IMR-90 (cell line): ENCODE data around the gene SATB2. TPM values are rescaled to one million over a fixed set of nuclear protein-coding genes. Genes with fewer than 3 reads are reported as not detected.
A peak's percentile ranks its signal among the peaks of the same experiment; 100 is the strongest.

ENCODE experiments used
- ATAC-seq: fragments of 200-7000 bp; cut with Tn5 transposase; 2 replicates; pipeline ENCODE4 v1.9.1; 2020; ENCODE audit warnings: low read depth, mild to moderate bottlenecking, moderate library complexity
- BruUV-seq: library from RNA; stranded (reverse); fragments of 400-500 nt; replicated peaks from 2 replicates; lab custom pipeline; 2021; lab: Mats Ljungman, UMichigan
- CTCF ChIA-PET: fragments of 300-600 bp; formaldehyde crosslinking; extraction: SDS; loops from one replicate; lab custom pipeline; 2021; ENCODE audit warnings: antibody characterized with exemption; lab: Yijun Ruan, JAX
- POLR2A ChIA-PET: fragments of 300-600 bp; sonication (Branson Sonifier 250); formaldehyde crosslinking; loops from one replicate; lab custom pipeline; 2022; ENCODE audit warnings: antibody characterized with exemption; ENCODE audit not compliant: unreplicated experiment; lab: Charles Lee
- DNase-seq: peaks from one replicate; pipeline ENCODE4 v3.0.0; 2013
- H2AFZ ChIP-seq: replicated peaks from 2 replicates; pipeline ENCODE3; 2013; ENCODE audit warnings: low read length, mild to moderate bottlenecking; ENCODE audit not compliant: poor library complexity
- H2AK5ac ChIP-seq: 2 replicates; pipeline ENCODE4 v1.6.1; 2013; ENCODE audit warnings: low read depth, low read length, inconsistent platforms
- H2AK9ac ChIP-seq: replicated peaks from 2 replicates; pipeline ENCODE3; 2013; ENCODE audit warnings: mild to moderate bottlenecking, low read depth, low read length, moderate library complexity; ENCODE audit not compliant: poor library complexity
- H2BK120ac ChIP-seq: 2 replicates; pipeline ENCODE4 v1.6.1; 2013; ENCODE audit warnings: low read depth, low read length, inconsistent platforms
- H2BK15ac ChIP-seq: 3 replicates; pipeline ENCODE4 v1.6.1; 2013; ENCODE audit warnings: low read depth, low read length, inconsistent platforms
- H2BK20ac ChIP-seq: 2 replicates; pipeline ENCODE4 v1.6.1; 2013; ENCODE audit warnings: low read depth, mild to moderate bottlenecking, inconsistent platforms, low read length, moderate library complexity
- H2BK5ac ChIP-seq: 2 replicates; pipeline ENCODE4 v1.6.1; 2013; ENCODE audit warnings: mild to moderate bottlenecking, low read depth, low read length, inconsistent platforms; ENCODE audit not compliant: poor library complexity, severe bottlenecking
- H3K14ac ChIP-seq: replicated peaks from 2 replicates; pipeline ENCODE4 v1.6.1; 2013; ENCODE audit warnings: low read depth, low read length, inconsistent platforms
- H3K18ac ChIP-seq: 2 replicates; pipeline ENCODE4 v1.6.1; 2013; ENCODE audit warnings: low read depth, low read length, control low read depth
- H3K23ac ChIP-seq: 2 replicates; pipeline ENCODE4 v1.6.1; 2013; ENCODE audit warnings: low read depth, low read length, inconsistent platforms
- H3K27ac ChIP-seq: 2 replicates; pipeline ENCODE4 v1.5.1; 2013; ENCODE audit warnings: mild to moderate bottlenecking, control low read depth, low read length; ENCODE audit not compliant: insufficient read depth
- H3K27me3 ChIP-seq: 2 replicates; pipeline ENCODE4 v1.6.1; 2013; ENCODE audit warnings: low read length; ENCODE audit not compliant: control insufficient read depth, insufficient read depth
- H3K36me3 ChIP-seq: 2 replicates; pipeline ENCODE4 v1.6.1; 2013; ENCODE audit warnings: low read length, mixed read lengths; ENCODE audit not compliant: control insufficient read depth, insufficient read depth
- H3K4ac ChIP-seq: 2 replicates; pipeline ENCODE4 v1.6.1; 2013; ENCODE audit warnings: low read depth, low read length, inconsistent platforms
- H3K4me1 ChIP-seq: 2 replicates; pipeline ENCODE4 v1.6.1; 2013; ENCODE audit warnings: low read length, mixed read lengths; ENCODE audit not compliant: control insufficient read depth, insufficient read depth
- H3K4me2 ChIP-seq: 2 replicates; pipeline ENCODE4 v1.6.1; 2013; ENCODE audit warnings: low read depth, mild to moderate bottlenecking, control low read depth, low read length, moderate library complexity
- H3K4me3 ChIP-seq: 2 replicates; pipeline ENCODE4 v1.5.1; 2013; ENCODE audit warnings: low read depth, mild to moderate bottlenecking, control low read depth, low read length, moderate library complexity; ENCODE audit not compliant: insufficient read depth
- H3K56ac ChIP-seq: 2 replicates; pipeline ENCODE4 v1.6.1; 2013; ENCODE audit warnings: low read length, inconsistent platforms; ENCODE audit not compliant: insufficient read depth; ENCODE audit errors: extremely low read depth
- H3K79me1 ChIP-seq, 2 experiments: 2 replicates each; pipeline ENCODE4 v1.6.1; 2013; ENCODE audit warnings: low read length in 2 of 2, inconsistent platforms in 1 of 2, low read depth in 1 of 2
- H3K9ac ChIP-seq: 2 replicates; pipeline ENCODE4 v1.6.1; 2013; ENCODE audit warnings: low read depth, low read length, control low read depth
- H3K9me1 ChIP-seq: 2 replicates; pipeline ENCODE4 v1.6.1; 2013; ENCODE audit warnings: low read length, inconsistent platforms; ENCODE audit not compliant: insufficient read depth
- H3K9me3 ChIP-seq: 2 replicates; pipeline ENCODE4 v1.6.1; 2013; ENCODE audit warnings: low read length; ENCODE audit not compliant: control insufficient read depth, insufficient read depth
- H4K20me1 ChIP-seq: 2 replicates; pipeline ENCODE4 v1.6.1; 2013; ENCODE audit warnings: low read length, inconsistent platforms; ENCODE audit not compliant: insufficient read depth
- H4K5ac ChIP-seq: 2 replicates; pipeline ENCODE4 v1.6.1; 2013; ENCODE audit warnings: mild to moderate bottlenecking, low read depth, low read length, control low read depth
- H4K8ac ChIP-seq, 2 experiments: 2 replicates each; pipeline ENCODE4 v1.6.1; 2013; ENCODE audit warnings: low read depth in 2 of 2, low read length in 2 of 2, control low read depth in 1 of 2, inconsistent platforms in 1 of 2
- H4K91ac ChIP-seq: 2 replicates; pipeline ENCODE4 v1.6.1; 2013; ENCODE audit warnings: low read depth, low read length, inconsistent platforms; ENCODE audit not compliant: insufficient read depth
- BHLHE40 ChIP-seq: fragments of 150-350 bp; IDR thresholded peaks from 2 replicates; pipeline ENCODE4 v1.6.1; 2016; ENCODE audit warnings: mild to moderate bottlenecking, low read depth, low read length
- CEBPB ChIP-seq: IDR thresholded peaks from 2 replicates; pipeline ENCODE4 v1.6.1; 2012; ENCODE audit warnings: low read depth, low read length, improper control_type of control experiment
- CHD1 ChIP-seq: IDR thresholded peaks from 2 replicates; pipeline ENCODE4 v1.6.1; 2012; ENCODE audit warnings: low read depth, low read length, improper control_type of control experiment
- FOS ChIP-seq: fragments of 150-350 bp; IDR thresholded peaks from 2 replicates; pipeline ENCODE4 v1.6.1; 2016; ENCODE audit warnings: low read depth, low read length
- MAFK ChIP-seq: IDR thresholded peaks from 2 replicates; pipeline ENCODE4 v1.6.1; 2012; ENCODE audit warnings: low read depth, low read length, improper control_type of control experiment
- MAZ ChIP-seq: IDR thresholded peaks from 2 replicates; pipeline ENCODE4 v1.6.1; 2012; ENCODE audit warnings: low read depth, mild to moderate bottlenecking, low read length, improper control_type of control experiment, moderate library complexity, borderline replicate concordance
- MXI1 ChIP-seq: IDR thresholded peaks from 2 replicates; pipeline ENCODE4 v1.6.1; 2012; ENCODE audit warnings: low read depth, mild to moderate bottlenecking, low read length, moderate library complexity, borderline replicate concordance
- NFE2L2 ChIP-seq: fragments of 150-350 bp; IDR thresholded peaks from 2 replicates; pipeline ENCODE4 v1.6.1; 2016; ENCODE audit warnings: low read depth, mild to moderate bottlenecking, low read length
- POLR2A ChIP-seq: IDR thresholded peaks from 2 replicates; pipeline ENCODE4 v1.6.1; 2012; ENCODE audit warnings: mild to moderate bottlenecking, low read depth, low read length
- RAD21 ChIP-seq: IDR thresholded peaks from 2 replicates; pipeline ENCODE4 v1.6.1; 2012; ENCODE audit warnings: low read length, improper control_type of control experiment
- RFX5 ChIP-seq: IDR thresholded peaks from 2 replicates; pipeline ENCODE4 v1.8.0; 2012; ENCODE audit warnings: low read depth, mild to moderate bottlenecking, low read length, moderate library complexity
- SMC3 ChIP-seq: fragments of 150-350 bp; IDR thresholded peaks from 2 replicates; pipeline ENCODE4 v1.6.1; 2016; ENCODE audit warnings: low read depth, mild to moderate bottlenecking, antibody characterized with exemption, low read length, moderate library complexity
- WGBS, 2 experiments: methylation state at CpG; one replicate each; pipeline versions ENCODE4 v1.1.5 to v1.1.7; 2013; ENCODE audit warnings: missing lambda C conversion rate in 2 of 2; ENCODE audit not compliant: insufficient read length in 1 of 2; ENCODE audit errors: extremely low coverage in 2 of 2; 5-methylcytosine and 5-hydroxymethylcytosine counted together
- dilution Hi-C: fragments of 300-500 bp; cut with HindIII; formaldehyde crosslinking; loops from one replicate; pipeline ENCODE4 v1.14.3; 2018; ENCODE audit warnings: low sequenced_read_pairs; ENCODE audit not compliant: unreplicated experiment
- in situ Hi-C: fragments of 300-500 bp; cut with MboI; formaldehyde crosslinking; loops from 3 replicates; pipeline ENCODE4 v1.14.3; 2019; ENCODE audit warnings: low sequenced_read_pairs, inconsistent platforms, mixed read lengths
- intact Hi-C: fragments of 100-400 bp; cut with micrococcal nuclease; formaldehyde crosslinking; loops from 2 replicates; pipeline ENCODE4 v1.10.0; 2022
- polyA plus RNA-seq, 3 experiments: library from polyadenylated mRNA; depleted of rRNA; stranded (reverse); fragments of >200 nt; gene quantifications; 2 replicates each; pipeline ENCODE4 v1.2.3, GENCODE V29; 2012; ENCODE audit warnings: low replicate concordance in 1 of 3
- total RNA-seq: library from RNA; depleted of rRNA; stranded (reverse); fragments of >200 nt; gene quantifications from 2 replicates; pipeline ENCODE4 v1.2.3, GENCODE V29; 2012
- TF ChIP-seq, protein P1 (sequence below): conservative IDR thresholded peaks from 2 replicates; pipeline ENCODE4 v1.5.1; 2012; ENCODE audit warnings: mild to moderate bottlenecking, low read depth, low read length, improper control_type of control experiment
- TF ChIP-seq, protein P2 (sequence below): fragments of 150-350 bp; IDR thresholded peaks from 2 replicates; pipeline ENCODE4 v1.6.1; 2016; ENCODE audit warnings: low read depth, mild to moderate bottlenecking, low read length, moderate library complexity, borderline replicate concordance
- TF ChIP-seq, protein P3 (sequence below): fragments of 150-350 bp; IDR thresholded peaks from 2 replicates; pipeline ENCODE4 v1.6.1; 2017; ENCODE audit warnings: mild to moderate bottlenecking, antibody characterized with exemption, low read length, low read depth

SATB2 gene
- total and polyA plus RNA-seq, 2 of the 4 experiments (the other 2 are of a cell fraction) = 6.2 to 8.4 TPM

DNA sequence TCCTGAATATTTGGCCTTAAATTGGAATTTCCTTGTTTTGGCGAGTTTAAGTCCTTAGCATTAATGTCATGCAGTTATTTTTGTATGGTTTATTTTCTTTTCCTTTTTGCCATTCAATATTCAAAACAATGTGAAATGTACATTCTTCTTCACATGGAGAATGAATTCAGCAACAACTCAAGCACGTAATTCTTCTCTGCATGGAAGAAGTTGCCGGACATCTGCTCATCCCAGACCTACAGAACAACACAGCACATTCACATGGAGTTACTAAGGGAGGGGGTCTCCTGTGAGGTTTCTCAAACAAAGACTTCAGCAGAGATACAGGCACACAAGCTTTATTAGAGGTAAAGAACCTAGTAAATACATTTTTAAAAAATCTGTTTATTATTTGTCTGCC is 236.8 kb downstream of the SATB2 start:
- no peak overlapping the region for H3K4me2 ChIP-seq
- no peak overlapping the region for H3K4me3 ChIP-seq
- no peak overlapping the region for H2BK5ac ChIP-seq
- H3K9me1 ChIP-seq = no peaks in the 10 kb centered on the region
- no peak overlapping the region for H2AK9ac ChIP-seq
- H2BK20ac ChIP-seq = no peak overlapping the region
- no peak overlapping the region for H2BK15ac ChIP-seq
- H3K9me3 ChIP-seq = no peaks in the 10 kb centered on the region
- intact Hi-C loops (no loop called here), dilution Hi-C loops (no loop called here), in situ Hi-C loops (no loop called here)
- no peak overlapping the region for H3K14ac ChIP-seq
- no peak overlapping the region for H2AFZ ChIP-seq
- no peaks in the 10 kb centered on the region for H4K20me1 ChIP-seq
- H3K27ac ChIP-seq = no peak overlapping the region
- no peak overlapping the region for H4K91ac ChIP-seq
- H3K18ac ChIP-seq = no peak overlapping the region
- no TSS peak for BruUV-seq
- H3K23ac ChIP-seq = no peak overlapping the region
- no peak overlapping the region for H3K9ac ChIP-seq
- ATAC-seq (no peak; the same call in 1 of the 2 replicates), DNase-seq (peak; percentile 2)
- H3K79me1 ChIP-seq = no peaks in the 10 kb centered on the region
- H3K4me1 ChIP-seq = no peaks in the 10 kb centered on the region
- no peak overlapping the region for H4K8ac ChIP-seq
- no peaks in the 10 kb centered on the region for H3K27me3 ChIP-seq
- no peak overlapping the region for H2AK5ac ChIP-seq
- H3K36me3 ChIP-seq = no peaks in the 10 kb centered on the region
- POLR2A ChIA-PET = no interaction called here
- TF ChIP-seq CHD1 = no peak
- TF ChIP-seq, protein P1, sequence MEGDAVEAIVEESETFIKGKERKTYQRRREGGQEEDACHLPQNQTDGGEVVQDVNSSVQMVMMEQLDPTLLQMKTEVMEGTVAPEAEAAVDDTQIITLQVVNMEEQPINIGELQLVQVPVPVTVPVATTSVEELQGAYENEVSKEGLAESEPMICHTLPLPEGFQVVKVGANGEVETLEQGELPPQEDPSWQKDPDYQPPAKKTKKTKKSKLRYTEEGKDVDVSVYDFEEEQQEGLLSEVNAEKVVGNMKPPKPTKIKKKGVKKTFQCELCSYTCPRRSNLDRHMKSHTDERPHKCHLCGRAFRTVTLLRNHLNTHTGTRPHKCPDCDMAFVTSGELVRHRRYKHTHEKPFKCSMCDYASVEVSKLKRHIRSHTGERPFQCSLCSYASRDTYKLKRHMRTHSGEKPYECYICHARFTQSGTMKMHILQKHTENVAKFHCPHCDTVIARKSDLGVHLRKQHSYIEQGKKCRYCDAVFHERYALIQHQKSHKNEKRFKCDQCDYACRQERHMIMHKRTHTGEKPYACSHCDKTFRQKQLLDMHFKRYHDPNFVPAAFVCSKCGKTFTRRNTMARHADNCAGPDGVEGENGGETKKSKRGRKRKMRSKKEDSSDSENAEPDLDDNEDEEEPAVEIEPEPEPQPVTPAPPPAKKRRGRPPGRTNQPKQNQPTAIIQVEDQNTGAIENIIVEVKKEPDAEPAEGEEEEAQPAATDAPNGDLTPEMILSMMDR = no peak
- TF ChIP-seq, protein P2, sequence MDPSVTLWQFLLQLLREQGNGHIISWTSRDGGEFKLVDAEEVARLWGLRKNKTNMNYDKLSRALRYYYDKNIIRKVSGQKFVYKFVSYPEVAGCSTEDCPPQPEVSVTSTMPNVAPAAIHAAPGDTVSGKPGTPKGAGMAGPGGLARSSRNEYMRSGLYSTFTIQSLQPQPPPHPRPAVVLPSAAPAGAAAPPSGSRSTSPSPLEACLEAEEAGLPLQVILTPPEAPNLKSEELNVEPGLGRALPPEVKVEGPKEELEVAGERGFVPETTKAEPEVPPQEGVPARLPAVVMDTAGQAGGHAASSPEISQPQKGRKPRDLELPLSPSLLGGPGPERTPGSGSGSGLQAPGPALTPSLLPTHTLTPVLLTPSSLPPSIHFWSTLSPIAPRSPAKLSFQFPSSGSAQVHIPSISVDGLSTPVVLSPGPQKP = no peak
- no peak for TF ChIP-seq POLR2A
- TF ChIP-seq MAZ = no peak
- no peak for TF ChIP-seq MXI1
- TF ChIP-seq RAD21 = no peak
- no peak for TF ChIP-seq RFX5
- no peak for TF ChIP-seq BHLHE40
- TF ChIP-seq NFE2L2 = no peak
- TF ChIP-seq MAFK = no peak
- TF ChIP-seq, protein P3, sequence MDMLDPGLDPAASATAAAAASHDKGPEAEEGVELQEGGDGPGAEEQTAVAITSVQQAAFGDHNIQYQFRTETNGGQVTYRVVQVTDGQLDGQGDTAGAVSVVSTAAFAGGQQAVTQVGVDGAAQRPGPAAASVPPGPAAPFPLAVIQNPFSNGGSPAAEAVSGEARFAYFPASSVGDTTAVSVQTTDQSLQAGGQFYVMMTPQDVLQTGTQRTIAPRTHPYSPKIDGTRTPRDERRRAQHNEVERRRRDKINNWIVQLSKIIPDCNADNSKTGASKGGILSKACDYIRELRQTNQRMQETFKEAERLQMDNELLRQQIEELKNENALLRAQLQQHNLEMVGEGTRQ = no peak
- no peak for TF ChIP-seq CEBPB
- no peak for TF ChIP-seq FOS
- TF ChIP-seq SMC3 = no peak
- no CpG with 5 or more reads among the region's 3 CpGs for WGBS, 2 experiments
- H3K56ac ChIP-seq = no peak overlapping the region
- CTCF ChIA-PET = interaction anchor here (0.9 kb wide), 1 partner anchor 10 kb away, joined by 7 read pairs; no protein-coding TSS in a partner anchor
- no peak overlapping the region for H2BK120ac ChIP-seq
- H3K4ac ChIP-seq = no peak overlapping the region
- no peak overlapping the region for H4K5ac ChIP-seq
